OCI-M1 (cell line): ENCODE results near the gene RRP8.

Experiments
- DNase-seq: peaks from one replicate; lab custom pipeline; 2025; lab: John Stamatoyannopoulos, UW

RRP8 gene

DNA sequence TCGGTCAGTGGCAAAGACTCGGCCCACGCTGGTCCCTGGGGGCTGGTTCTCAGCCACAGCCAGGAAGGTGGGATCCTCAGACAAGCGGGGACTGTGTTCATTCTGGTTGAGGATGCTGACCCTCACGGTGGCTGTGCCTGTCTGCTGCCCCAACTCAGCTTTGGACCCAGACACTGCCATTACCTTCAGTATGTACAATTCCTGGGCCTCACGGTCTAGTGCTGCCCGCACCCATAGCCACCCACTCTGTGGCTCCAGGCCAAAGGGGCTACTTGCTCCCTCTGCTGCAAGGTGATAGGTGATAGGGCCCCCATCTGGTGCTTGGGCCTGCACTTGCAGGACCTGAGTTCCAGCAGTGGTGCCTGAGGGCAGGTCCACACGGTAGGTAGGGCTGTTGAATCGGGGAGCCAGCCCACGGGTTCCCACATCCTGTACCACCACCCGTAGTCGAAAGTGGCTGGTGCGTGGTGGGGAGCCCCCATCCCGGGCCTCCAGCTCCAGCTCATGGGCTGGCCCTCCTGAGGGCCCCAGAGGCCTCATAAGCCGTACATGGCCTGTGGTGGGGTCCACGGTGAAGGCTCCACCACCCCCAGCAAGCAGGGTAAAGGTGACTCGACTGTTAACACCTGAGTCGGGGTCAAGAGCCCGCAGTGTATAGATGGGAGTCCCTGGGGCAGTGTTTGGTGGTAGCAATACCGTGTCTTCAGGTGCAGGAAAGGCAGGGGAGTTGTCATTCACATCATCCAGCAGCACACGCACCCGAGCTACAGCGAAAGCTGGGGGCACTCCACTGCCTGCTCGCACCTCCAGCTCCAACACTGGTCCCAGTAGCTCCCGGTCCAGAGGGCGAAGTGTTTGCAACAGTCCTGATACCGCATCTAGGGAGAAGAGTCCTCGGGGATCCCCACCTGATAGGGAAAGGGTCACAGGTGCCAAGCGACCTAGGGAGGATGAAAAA, 29.0 kb upstream of the RRP8 start:
- no peak for DNase-seq

DNA sequence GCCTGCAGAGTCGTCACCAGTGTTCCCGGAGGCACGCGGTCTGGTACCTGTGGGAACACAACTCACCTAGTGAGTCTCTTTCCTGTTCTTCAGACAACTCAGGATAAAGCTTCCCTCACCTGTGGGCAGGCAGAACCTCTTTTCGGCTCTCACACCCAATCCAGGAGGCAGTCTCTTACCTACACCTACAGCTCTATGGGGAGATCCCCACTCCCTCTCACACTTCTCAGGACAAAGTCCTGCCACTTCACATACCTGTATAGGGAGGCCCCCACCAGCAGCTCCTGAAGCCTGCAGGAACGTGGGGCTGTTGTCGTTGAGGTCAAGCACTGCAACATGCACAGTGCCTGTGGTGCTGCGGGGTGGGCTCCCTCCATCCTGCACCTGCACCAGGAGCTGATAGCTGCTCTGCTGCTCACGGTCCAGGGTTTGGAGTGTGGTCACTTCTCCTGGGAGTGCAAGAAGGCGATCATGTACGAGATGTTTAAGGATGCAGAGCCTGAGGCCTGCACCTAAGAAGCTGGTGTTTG, 28.0 kb upstream of the RRP8 start:
- DNase-seq = no peak

GRCh38 chr11:6630632-6631291, 27.3 kb upstream of the RRP8 start:
- no peak for DNase-seq

DNA sequence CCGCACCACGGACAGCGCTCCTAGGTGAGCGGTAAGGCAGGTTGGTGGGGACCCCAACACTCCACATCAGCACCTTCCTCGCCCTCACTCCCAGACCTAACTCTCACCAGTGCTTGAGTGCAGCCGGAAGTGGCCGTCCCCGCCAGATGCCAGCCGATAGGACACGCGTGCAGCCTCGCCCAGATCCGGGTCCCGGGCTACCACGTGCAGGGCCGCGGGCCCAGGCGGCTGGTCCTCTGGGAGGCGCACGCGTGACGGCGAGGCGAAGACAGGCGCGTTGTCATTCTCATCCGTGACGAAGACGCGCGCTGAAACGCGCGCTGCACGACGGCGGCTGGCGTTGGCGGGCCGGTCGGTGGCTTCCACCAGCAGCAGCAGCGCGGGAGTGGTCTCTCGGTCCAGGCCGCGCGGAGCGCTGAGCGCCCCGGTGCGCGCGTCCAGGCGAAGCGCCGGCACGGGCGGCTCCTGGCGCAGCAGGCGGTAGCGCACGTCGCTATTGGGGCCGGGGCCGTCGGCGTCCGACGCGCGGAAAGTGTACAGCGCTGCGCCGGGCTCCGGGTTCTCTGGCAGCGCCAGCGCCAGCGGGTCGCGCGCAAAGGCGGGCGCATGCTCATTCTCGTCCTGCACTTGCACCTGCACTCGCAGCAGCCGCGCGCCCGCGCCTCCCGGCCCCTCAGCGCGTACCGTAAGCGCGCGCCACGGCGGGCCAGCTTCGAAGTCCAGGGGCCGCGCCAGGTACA, 26.6 kb upstream of the RRP8 start:
- DNase-seq = no peak

DNA sequence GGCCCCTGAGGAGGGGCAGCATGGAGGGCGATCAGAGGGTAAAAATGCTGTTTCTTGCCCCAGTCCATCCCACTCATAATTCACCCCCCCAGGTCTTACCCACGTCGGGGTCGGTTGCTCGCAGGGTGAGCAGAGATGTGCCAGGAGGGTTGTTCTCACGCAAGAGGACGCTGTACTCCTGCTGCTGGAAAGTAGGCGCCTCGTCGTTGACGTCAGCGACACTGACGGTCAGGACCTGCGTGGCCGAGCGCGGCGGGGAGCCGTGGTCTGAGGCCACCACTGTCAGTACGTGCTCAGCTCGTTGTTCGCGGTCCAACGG, 26.1 kb upstream of the RRP8 start:
- DNase-seq = no peak

DNA sequence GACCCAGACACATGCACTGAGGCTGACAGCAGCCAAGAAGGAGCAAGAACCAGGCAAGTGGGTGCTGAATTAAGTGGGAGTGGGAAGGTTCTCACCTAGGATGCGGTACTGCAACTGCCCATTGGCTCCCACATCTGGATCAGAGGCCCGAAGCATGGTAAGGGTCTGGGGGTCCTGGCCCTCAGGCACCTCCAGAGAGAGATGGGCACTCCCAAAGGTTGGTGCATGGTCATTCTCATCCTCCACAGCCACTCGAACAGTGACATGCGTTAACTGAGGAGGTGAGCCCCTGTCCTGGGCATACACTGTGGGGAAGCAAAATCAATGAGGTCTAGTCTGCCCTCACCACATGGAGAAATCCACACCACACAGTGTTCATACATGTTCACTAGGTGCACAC, 25.1 kb upstream of the RRP8 start:
- no peak for DNase-seq

DNA sequence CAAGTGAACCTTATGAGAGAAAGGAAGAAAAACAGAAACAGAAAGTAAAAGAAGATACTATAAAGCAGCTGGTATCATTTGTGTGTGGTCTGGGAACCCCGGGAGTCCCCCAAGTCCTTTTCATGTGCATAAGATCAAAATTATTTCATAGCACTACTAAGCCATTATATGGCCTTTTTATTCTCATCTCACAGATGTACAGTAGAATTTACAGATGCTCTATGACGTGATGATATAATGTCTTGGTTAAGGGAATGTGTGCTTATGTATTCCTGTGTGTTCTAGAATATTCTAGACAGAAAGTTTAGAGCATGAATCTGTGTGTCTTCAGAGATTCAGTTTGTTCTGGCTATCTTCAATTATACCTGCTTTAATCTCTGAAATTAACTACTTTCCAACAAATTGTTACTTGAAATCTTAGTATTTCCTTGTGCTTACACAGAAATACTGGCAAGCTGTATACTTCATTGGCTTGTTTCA, 24.4 kb upstream of the RRP8 start:
- DNase-seq = peak; percentile 41

GRCh38 chr11:6626971-6627761, 23.8 kb upstream of the RRP8 start:
- no peak for DNase-seq

DNA sequence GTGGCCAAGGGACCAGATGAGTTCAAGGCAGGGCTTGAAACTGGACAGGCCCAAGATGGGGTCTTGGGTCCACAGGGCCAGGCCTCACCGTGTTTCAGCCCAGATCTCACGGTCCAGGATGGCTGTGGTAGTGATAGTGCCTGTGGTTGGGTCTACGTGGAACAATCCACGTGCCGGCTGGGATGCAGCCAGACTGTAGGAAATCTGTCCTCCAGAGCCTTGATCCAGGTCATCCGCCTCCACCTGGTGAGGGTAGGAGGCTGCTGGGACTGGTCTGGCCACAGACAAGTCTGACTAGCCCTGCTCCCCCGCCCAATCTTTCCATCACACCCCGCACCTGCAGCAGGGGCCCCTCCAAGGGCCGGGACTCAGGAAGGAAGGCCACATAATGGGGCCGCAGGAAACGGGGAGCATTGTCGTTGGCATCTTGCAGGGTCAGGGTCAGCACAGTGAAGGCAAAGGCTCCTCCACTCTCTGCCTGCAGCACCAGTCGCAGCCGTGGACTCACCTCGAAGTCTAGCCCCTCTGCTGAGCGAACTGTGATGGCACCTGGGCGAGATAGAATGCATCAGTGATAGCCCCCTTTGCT, 22.5 kb upstream of the RRP8 start:
- no peak for DNase-seq

- no peak for DNase-seq
These were observed 21.9 kb upstream of the RRP8 start for GRCh38 chr11:6625156-6625831.

DNA sequence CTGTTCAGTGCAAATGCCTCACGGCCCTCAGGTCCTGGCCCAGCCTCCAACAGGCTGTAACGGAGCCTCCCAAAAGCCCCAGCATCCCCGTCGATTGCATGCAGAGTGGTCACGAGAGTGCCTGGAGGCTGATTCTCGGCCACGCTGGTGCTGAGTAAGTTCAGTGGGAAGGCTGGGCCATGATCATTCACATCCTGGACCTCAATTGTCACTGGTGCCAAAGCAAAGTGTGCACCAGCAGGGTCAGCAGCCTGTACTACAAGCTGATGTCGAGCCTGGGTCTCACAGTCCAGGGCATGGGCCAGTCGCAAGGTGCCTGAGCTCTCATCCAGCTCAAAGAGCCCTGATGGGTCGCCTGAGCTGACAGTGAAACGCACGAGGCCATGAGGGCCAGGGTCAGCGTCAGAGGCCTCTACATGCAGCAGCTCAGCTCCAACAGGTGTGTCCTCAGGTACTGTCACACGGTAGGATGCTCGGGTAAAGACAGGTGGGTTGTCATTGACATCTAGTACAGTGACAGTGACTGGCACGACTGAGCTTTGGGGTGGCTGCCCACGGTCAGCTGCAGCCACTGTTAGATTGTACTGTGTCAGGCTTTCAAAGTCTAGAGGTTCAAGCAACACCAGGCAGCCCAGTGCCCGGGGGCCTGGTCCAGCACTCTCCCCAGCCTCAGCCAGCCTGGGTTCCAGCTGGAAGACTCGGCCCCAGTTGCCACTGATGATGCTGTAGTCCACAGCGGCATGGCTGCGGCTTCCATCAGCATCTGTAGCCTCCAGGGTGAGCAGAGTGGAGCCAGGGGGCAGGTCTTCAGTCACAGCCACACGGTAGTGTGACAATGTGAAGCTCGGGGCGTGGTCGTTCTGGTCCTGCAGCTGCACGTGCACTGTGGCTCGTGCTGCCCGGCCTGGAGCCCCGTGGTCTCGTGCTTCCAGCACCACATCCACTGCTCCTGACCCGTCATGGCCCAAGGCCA, 20.3 kb upstream of the RRP8 start:
- no peak for DNase-seq

GRCh38 chr11:6622261-6623171, 19.1 kb upstream of the RRP8 start:
- no peak for DNase-seq

DNA sequence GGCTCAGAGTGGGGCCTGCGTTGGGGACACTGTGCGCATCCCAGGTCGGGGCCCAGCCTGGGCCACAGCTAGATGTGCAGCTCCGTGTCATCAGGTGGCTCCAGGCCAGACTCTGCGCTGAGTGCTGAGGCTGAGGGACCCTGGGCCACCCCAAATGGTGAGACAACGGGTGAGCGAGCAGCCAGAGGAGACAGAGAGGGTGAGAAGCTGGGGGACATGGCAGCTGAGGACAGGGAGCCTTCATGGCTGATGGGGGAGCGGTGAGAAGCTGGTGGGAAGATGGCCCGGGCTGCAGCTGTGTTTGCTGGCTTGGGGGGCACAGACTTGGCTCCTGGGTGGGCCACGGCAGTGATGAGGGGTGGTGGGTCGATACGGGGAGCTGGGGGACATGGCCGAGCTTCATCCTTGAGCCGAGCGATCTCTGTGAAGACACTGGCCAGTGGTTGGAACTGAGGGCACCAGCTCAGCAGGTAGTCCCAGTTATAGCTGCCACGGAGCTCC, 18.3 kb upstream of the RRP8 start:
- DNase-seq = no peak

DNA sequence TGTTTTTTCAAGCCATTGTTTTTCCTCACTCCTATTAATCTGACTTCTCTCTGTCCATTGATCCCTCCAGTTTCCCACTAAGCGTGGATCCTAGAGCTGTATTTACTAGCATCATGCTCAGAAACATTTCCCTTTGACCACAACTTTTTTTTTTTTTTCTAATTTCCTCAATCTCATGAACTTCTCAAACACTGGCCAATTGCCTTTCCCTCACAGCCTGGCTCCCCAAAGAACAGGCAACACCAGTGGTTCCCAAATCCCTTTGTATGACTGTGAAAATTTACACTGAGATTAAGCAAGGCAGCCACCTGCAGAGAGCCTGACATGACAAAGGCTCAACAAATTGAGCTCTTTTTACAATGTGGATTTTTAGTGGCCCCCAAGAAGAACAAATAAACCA, 17.2 kb upstream of the RRP8 start:
- no peak for DNase-seq

GRCh38 chr11:6619004-6619745, 15.8 kb upstream of the RRP8 start, which contains the start of gene TPP1:
TSS of gene TPP1 (minus strand) at chr11:6619422. CDS start at chr11:6619400, 22 bp downstream.
- peak; percentile 95 for DNase-seq

- DNase-seq = peak; percentile 79
These were observed 14.9 kb upstream of the RRP8 start for GRCh38 chr11:6618117-6619003.
